Measurements from ENCODE around the gene SPSB3. TPM values are rescaled to one million over a fixed set of nuclear protein-coding genes. Genes with fewer than 3 reads are reported as not detected.

The SPSB3 gene
- total and polyA plus RNA-seq, 2 of the 13 experiments (the other 11 are each of a cell fraction or from before 2014, with no cell fraction given): 13.2 to 21.9 TPM

DNA sequence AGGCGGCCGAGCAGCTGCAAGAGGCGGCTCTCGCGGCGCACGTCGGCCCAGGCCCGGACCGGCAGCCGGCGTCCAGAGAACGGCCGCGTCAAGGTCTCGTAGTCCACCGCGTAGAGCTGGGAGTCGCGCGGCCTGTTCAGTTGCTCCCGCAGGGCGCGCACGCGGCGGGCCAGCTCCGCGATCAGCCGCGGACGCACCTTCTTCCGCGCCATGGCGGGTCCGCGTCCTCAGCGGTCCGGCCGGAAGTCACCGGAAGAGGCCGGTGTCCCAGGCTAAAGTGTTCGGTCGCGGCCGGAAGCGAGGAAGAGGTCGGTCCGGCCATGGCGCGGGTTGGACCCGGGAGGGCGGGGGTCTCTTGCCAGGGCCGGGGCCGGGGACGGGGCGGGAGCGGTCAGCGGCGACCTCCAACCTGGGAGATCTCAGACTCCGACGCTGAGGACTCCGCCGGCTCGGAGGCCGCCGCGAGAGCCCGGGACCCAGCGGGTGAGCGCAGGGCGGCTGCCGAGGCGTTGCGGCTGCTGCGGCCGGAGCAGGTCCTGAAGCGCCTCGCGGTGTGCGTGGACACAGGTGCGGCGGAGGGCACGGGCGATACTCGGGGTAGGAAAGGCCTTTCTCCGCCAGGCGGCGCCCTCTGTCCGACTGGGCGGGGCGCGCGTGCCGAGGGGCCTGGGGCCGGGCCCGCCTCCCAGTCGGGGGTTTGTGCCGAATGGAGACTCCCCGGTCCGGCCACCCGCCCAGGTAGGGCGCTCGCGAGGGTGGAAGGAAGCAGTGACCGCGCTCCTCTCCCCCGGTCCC is 9.3 kb downstream of the SPSB3 start, which contains the start of gene MRPS34 (continued):
- no peak for TF ChIP-seq MLXIP (CRISPR knock-in tag; IDR thresholded peaks at IDR 0.05; ENCODE audit: borderline replicate concordance)
- no peak for TF ChIP-seq FOXP1 (IDR thresholded peaks at IDR 0.05)
- no peak for TF ChIP-seq FOXP1 (CRISPR knock-in tag; IDR thresholded peaks at IDR 0.05)
- TF ChIP-seq ZNF121 (CRISPR knock-in tag; IDR thresholded peaks at IDR 0.05): no peak
- no peak for TF ChIP-seq ZNF207 (IDR thresholded peaks at IDR 0.05; ENCODE audit: borderline replicate concordance)
- TF ChIP-seq SMARCC2 (IDR thresholded peaks at IDR 0.05): no peak
- TF ChIP-seq CEBPB (IDR thresholded peaks at IDR 0.05; ENCODE audit: borderline replicate concordance, low read depth, low read length): no peak
- TF ChIP-seq ZNF782 (CRISPR knock-in tag; IDR thresholded peaks at IDR 0.05; ENCODE audit: borderline replicate concordance): peak; percentile 64; the same call in 1 of the 2 replicates
- TF ChIP-seq, protein P1, sequence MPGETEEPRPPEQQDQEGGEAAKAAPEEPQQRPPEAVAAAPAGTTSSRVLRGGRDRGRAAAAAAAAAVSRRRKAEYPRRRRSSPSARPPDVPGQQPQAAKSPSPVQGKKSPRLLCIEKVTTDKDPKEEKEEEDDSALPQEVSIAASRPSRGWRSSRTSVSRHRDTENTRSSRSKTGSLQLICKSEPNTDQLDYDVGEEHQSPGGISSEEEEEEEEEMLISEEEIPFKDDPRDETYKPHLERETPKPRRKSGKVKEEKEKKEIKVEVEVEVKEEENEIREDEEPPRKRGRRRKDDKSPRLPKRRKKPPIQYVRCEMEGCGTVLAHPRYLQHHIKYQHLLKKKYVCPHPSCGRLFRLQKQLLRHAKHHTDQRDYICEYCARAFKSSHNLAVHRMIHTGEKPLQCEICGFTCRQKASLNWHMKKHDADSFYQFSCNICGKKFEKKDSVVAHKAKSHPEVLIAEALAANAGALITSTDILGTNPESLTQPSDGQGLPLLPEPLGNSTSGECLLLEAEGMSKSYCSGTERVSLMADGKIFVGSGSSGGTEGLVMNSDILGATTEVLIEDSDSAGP (CRISPR knock-in tag; IDR thresholded peaks at IDR 0.05; ENCODE audit: borderline replicate concordance): peak; percentile 93
- peak; percentile 89 for TF ChIP-seq ZMYM4 (CRISPR knock-in tag; IDR thresholded peaks at IDR 0.05)
- TF ChIP-seq SMYD3 (CRISPR knock-in tag; IDR thresholded peaks at IDR 0.05): peak; percentile 71; the same call in 1 of the 2 replicates
- TF ChIP-seq, protein P2, sequence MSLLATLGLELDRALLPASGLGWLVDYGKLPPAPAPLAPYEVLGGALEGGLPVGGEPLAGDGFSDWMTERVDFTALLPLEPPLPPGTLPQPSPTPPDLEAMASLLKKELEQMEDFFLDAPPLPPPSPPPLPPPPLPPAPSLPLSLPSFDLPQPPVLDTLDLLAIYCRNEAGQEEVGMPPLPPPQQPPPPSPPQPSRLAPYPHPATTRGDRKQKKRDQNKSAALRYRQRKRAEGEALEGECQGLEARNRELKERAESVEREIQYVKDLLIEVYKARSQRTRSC (CRISPR knock-in tag; IDR thresholded peaks at IDR 0.05; ENCODE audit: low read depth): no peak; the same call in none of the 2 replicates
- TF ChIP-seq HMG20B (CRISPR knock-in tag; conservative IDR thresholded peaks at IDR 0.05): 0 out of 2 replicates have a peak, but pooled peaks have one; percentile 38
- peak; percentile 72; the same call in 1 of the 2 replicates for TF ChIP-seq NPAS2 (CRISPR knock-in tag; IDR thresholded peaks at IDR 0.05; ENCODE audit: borderline replicate concordance)
- TF ChIP-seq FOXM1 (CRISPR knock-in tag; IDR thresholded peaks at IDR 0.05): peak; percentile 50; the same call in 1 of the 2 replicates
- TF ChIP-seq ZBTB3 (CRISPR knock-in tag; IDR thresholded peaks at IDR 0.05; ENCODE audit: borderline replicate concordance, low read depth): no peak
- TF ChIP-seq ZNF558 (CRISPR knock-in tag; IDR thresholded peaks at IDR 0.05; ENCODE audit: borderline replicate concordance): peak; percentile 92; the same call in 1 of the 2 replicates
- no peak for TF ChIP-seq AHDC1 (CRISPR knock-in tag; IDR thresholded peaks at IDR 0.05; ENCODE audit: borderline replicate concordance)

All from HepG2 (cell line).